ENCODE measurements around the gene ANKRD42.

DNA sequence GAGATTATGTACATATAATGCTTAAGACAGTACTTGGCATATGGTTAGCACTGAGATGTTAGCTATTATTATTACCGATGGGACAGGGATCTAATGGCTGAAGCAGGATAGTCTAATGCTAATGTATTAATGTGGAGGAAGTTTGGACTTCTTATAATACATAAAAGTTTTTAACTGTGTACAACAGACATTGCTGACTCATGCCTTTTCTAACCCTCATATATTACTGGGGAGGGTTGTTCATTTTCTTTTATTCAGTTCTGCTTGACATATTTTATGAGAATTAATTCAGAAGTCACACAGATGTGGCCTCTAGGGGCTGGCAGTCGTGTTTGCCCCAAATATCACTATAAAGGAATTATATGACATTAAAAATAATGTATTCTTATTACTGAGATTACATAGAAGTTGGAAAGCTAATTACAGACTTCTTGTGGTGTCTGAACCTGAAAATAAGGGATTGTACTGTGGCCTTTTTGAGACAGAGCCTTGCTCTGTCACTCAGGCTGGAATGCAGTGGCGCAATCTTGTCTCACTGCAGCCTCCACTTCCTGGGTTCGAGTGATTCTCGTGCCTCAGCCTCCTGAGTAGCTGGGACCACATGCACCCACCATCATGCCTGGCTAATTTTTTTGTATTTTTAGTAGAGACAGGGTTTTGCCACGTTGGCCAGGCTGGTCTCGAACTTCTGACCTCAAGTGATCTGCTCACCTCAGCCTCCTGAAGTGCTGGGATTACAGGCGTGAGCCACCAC, 82.6 kb downstream of the ANKRD42 start:
- TF ChIP-seq CTCF (conservative IDR thresholded peaks at IDR 0.05) (no peak), ZFX (IDR thresholded peaks at IDR 0.05) (no peak)
